Naive thymus-derived CD4-positive, alpha-beta T cell (primary cell): ENCODE data around the gene SNAPC1. TPM values are rescaled to one million over a fixed set of nuclear protein-coding genes. Genes with fewer than 3 reads are reported as not detected.

Experiments used
- ATAC-seq: fragments of 150-1000 bp; cut with Tn5 transposase; 2 replicates; pipeline ENCODE4 v1.10.0; 2021; ENCODE audit warnings: mild to moderate bottlenecking, moderate library complexity
- CTCF ChIA-PET: fragments of 350-600 bp; sonication (Branson Sonifier 250); formaldehyde crosslinking; loops from one replicate; lab custom pipeline; 2021; ENCODE audit warnings: antibody characterized with exemption; lab: Charles Lee
- POLR2A ChIA-PET: fragments of 350-600 bp; sonication (Branson Sonifier 250); formaldehyde crosslinking; loops from one replicate; lab custom pipeline; 2021; ENCODE audit warnings: antibody characterized with exemption, inconsistent platforms; lab: Charles Lee
- DNase-seq, 9 donors: peaks; one replicate each; pipeline versions ENCODE4 v3.0.0 to v3.0.0-alpha.2; 2020 to 2022; ENCODE audit warnings: mixed read lengths in 1 of 9
- H3K27ac ChIP-seq: one replicate; pipeline ENCODE4 v1.7.0; 2013; ENCODE audit warnings: mild to moderate bottlenecking, low read depth, low read length, moderate library complexity
- H3K27me3 ChIP-seq, 2 donors: one replicate each; pipeline ENCODE4 v1.7.0; 2013; ENCODE audit warnings: low read length in 2 of 2, mild to moderate bottlenecking in 2 of 2, moderate library complexity in 2 of 2; ENCODE audit not compliant: control insufficient read depth in 2 of 2, insufficient read depth in 2 of 2
- H3K36me3 ChIP-seq, 3 experiments: 1 replicate in 2 of 3; 2 replicates in 1 of 3; pipeline ENCODE4 v1.7.0; 2013; ENCODE audit warnings: low read length in 3 of 3, mild to moderate bottlenecking in 3 of 3, moderate library complexity in 1 of 3; ENCODE audit not compliant: insufficient read depth in 3 of 3, control insufficient read depth in 2 of 3
- H3K4me1 ChIP-seq, 2 donors: one replicate each; pipeline ENCODE4 v1.7.0; 2013; ENCODE audit warnings: low read length in 2 of 2, mild to moderate bottlenecking in 2 of 2, moderate library complexity in 1 of 2; ENCODE audit not compliant: control insufficient read depth in 2 of 2, insufficient read depth in 2 of 2
- H3K4me3 ChIP-seq: 2 replicates; pipeline ENCODE4 v1.7.0; 2013; ENCODE audit warnings: mild to moderate bottlenecking, low read length
- H3K9me3 ChIP-seq, 3 experiments: 1 replicate in 2 of 3; 2 replicates in 1 of 3; pipeline ENCODE4 v1.7.0; 2013; ENCODE audit warnings: low read length in 3 of 3; ENCODE audit not compliant: control insufficient read depth in 2 of 3
- H3K27ac Mint-ChIP-seq, 9 donors: one replicate each; pipeline ENCODE4 v1.8.0; 2020 to 2022; ENCODE audit warnings: mixed read lengths in 9 of 9, mild to moderate bottlenecking in 8 of 9, moderate library complexity in 5 of 9, inconsistent platforms in 2 of 9
- H3K27me3 Mint-ChIP-seq, 5 donors: one replicate each; pipeline ENCODE4 v1.8.0; 2021 to 2022; ENCODE audit warnings: mixed read lengths in 5 of 5, mild to moderate bottlenecking in 1 of 5
- H3K36me3 Mint-ChIP-seq, 5 donors: one replicate each; pipeline ENCODE4 v1.8.0; 2020 to 2022; ENCODE audit warnings: mixed read lengths in 5 of 5, mild to moderate bottlenecking in 3 of 5, inconsistent platforms in 1 of 5
- H3K4me1 Mint-ChIP-seq, 7 donors: one replicate each; pipeline ENCODE4 v1.8.0; 2020 to 2022; ENCODE audit warnings: mixed read lengths in 7 of 7, mild to moderate bottlenecking in 3 of 7, inconsistent platforms in 1 of 7
- H3K4me3 Mint-ChIP-seq, 10 donors: one replicate each; pipeline ENCODE4 v1.8.0; 2020 to 2022; ENCODE audit warnings: mild to moderate bottlenecking in 10 of 10, mixed read lengths in 10 of 10, moderate library complexity in 6 of 10, inconsistent platforms in 2 of 10
- H3K9me3 Mint-ChIP-seq, 11 donors: one replicate each; pipeline ENCODE4 v1.8.0; 2020 to 2022; ENCODE audit warnings: mixed read lengths in 11 of 11, mild to moderate bottlenecking in 4 of 11, inconsistent platforms in 1 of 11, moderate library complexity in 1 of 11
- intact Hi-C, 2 donors: fragments of 100-400 bp; cut with micrococcal nuclease; formaldehyde crosslinking; loops; one replicate each; pipeline ENCODE4 v1.15.1; 2023
- polyA plus RNA-seq, 2 donors: library from polyadenylated mRNA; unstranded; fragments of 300-500 nt; fragmentation: Illumina TruSeq; gene quantifications; one replicate each; pipeline ENCODE4 v1.2.3, GENCODE V29; 2021
- total RNA-seq, 6 experiments: library from RNA in 5 of 6; stranded (reverse) in 5 of 6; gene quantifications; 1 replicate in 5 of 6; 2 replicates in 1 of 6; pipeline ENCODE4 v1.2.3 and lab custom pipeline; 2021 to 2026

Gene SNAPC1
- total and polyA plus RNA-seq, 7 experiments from 2014 or later = 3.5 to 8.7 (median 5.3) TPM

- Histone ChIP-seq H3K4me1 (peaks cover 23 to 29% of the 10 kb centered on the region in 2 donors), H3K9me3 (no peaks in the 10 kb centered on the region), H3K4me3 (peak overlapping the region; percentile 6), H3K27me3 (no peaks in the 10 kb centered on the region), H3K27ac (peak overlapping the region; percentile 56), H3K36me3 (peaks cover 0 to 9% (median 8%) of the 10 kb centered on the region in 3 experiments)
- intact Hi-C loops = no loop called here
- H3K36me3 Mint-ChIP-seq = peaks cover 0 to 24% (median 14%) of the 10 kb centered on the region in 5 donors
- peak overlapping the region; percentile 28 to 90 (median 80) for H3K27ac Mint-ChIP-seq
- H3K4me3 Mint-ChIP-seq = peak overlapping the region in 9 of 10 donors; percentile 56 to 80 (median 73)
- POLR2A ChIA-PET = interaction anchor here (0.7 to 4.1 kb wide), 10 partner anchors 9 to 248 kb away, joined by 3 to 17 read pairs (median 4); partner anchors contain the start of gene HIF1A
- H3K4me1 Mint-ChIP-seq = peaks cover 36 to 90% (median 81%) of the 10 kb centered on the region in 7 donors
- H3K9me3 Mint-ChIP-seq = no peaks in the 10 kb centered on the region
- DNase-seq (peak in 3 of 9 donors; percentile 16 to 35 (median 26)), ATAC-seq (peak; percentile 47)
- no peaks in the 10 kb centered on the region for H3K27me3 Mint-ChIP-seq
- CTCF ChIA-PET = interaction anchor here (0.8 to 2.8 kb wide), 10 partner anchors 9 to 259 kb away, joined by 3 to 23 read pairs (median 4); no protein-coding TSS in a partner anchor
Measured at GRCh38 chr14:61720294-61720661, 41.9 kb upstream of the SNAPC1 start.

DNA sequence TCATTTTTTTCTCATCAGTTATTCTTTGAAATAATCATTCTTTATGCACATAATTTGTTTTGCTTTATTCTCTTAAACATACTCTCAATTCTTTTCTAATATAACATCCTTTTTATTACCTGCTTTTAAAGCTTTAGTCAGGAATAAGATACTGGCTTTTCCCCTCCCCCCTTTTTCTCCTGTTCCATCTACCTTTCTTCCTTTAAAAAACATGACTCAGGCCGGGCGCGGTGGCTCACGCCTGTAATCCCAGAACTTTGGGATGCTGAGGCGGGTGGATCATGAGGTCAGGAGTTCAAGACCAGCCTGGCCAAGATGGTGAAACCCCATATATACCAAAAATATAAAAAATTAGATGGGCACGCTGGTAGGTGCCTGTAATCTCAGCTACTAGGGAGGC lies 41.5 kb upstream of the SNAPC1 start:
- Histone ChIP-seq H3K4me1 (peaks cover 23 to 28% of the 10 kb centered on the region in 2 donors), H3K4me3 (no peak overlapping the region), H3K9me3 (no peaks in the 10 kb centered on the region), H3K36me3 (peaks cover 0 to 13% (median 8%) of the 10 kb centered on the region in 3 experiments), H3K27me3 (no peaks in the 10 kb centered on the region), H3K27ac (peak overlapping the region; percentile 56)
- peaks cover 0 to 24% (median 14%) of the 10 kb centered on the region in 5 donors for H3K36me3 Mint-ChIP-seq
- POLR2A ChIA-PET = interaction anchor here (0.7 to 4.1 kb wide), 9 partner anchors 9 to 249 kb away, joined by 3 to 17 read pairs (median 4); partner anchors contain the start of gene HIF1A
- DNase-seq (no peak), ATAC-seq (no peak)
- H3K4me3 Mint-ChIP-seq = peak overlapping the region in 7 of 10 donors; percentile 23 to 74 (median 36)
- CTCF ChIA-PET = interaction anchor here (0.8 to 2.8 kb wide), 6 partner anchors 9 to 255 kb away, joined by 3 to 23 read pairs (median 5); no protein-coding TSS in a partner anchor
- H3K9me3 Mint-ChIP-seq = no peaks in the 10 kb centered on the region
- H3K27ac Mint-ChIP-seq = peak overlapping the region in 8 of 9 donors; percentile 28 to 90 (median 79)
- intact Hi-C loops = no loop called here
- no peaks in the 10 kb centered on the region for H3K27me3 Mint-ChIP-seq
- H3K4me1 Mint-ChIP-seq = peaks cover 33 to 85% (median 77%) of the 10 kb centered on the region in 7 donors

- peaks cover 7 to 10% of the 10 kb centered on the region in 2 donors for H3K4me1 ChIP-seq
- no peak overlapping the region for H3K4me3 ChIP-seq
- peaks cover 6 to 50% (median 30%) of the 10 kb centered on the region in 5 donors for H3K36me3 Mint-ChIP-seq
- ChIA-PET CTCF (no interaction called here), POLR2A (interaction anchor here (0.6 kb wide), 1 partner anchor 123 kb away, joined by 3 read pairs; no protein-coding TSS in a partner anchor)
- peak overlapping the region in 7 of 9 donors; percentile 4 to 61 (median 25) for H3K27ac Mint-ChIP-seq
- no peak for ATAC-seq
- intact Hi-C loops = loop anchor here in 1 of 2 donors (1.0 kb wide), 1 partner anchor 9 kb away; no protein-coding TSS in a partner anchor
- no peaks in the 10 kb centered on the region for H3K9me3 ChIP-seq
- no peaks in the 10 kb centered on the region for H3K27me3 ChIP-seq
- H3K9me3 Mint-ChIP-seq = no peaks in the 10 kb centered on the region
- no peak overlapping the region for H3K4me3 Mint-ChIP-seq
- no peak for DNase-seq
- no peak overlapping the region for H3K27ac ChIP-seq
- H3K27me3 Mint-ChIP-seq = no peaks in the 10 kb centered on the region
- peaks cover 31 to 75% (median 66%) of the 10 kb centered on the region in 7 donors for H3K4me1 Mint-ChIP-seq
- H3K36me3 ChIP-seq = peaks cover 6 to 40% (median 18%) of the 10 kb centered on the region in 3 experiments
Measured at GRCh38 chr14:61724133-61724532, 38.1 kb upstream of the SNAPC1 start.

- intact Hi-C loops = no loop called here
- Mint-ChIP-seq H3K9me3 (no peaks in the 10 kb centered on the region), H3K36me3 (peaks cover 6 to 55% (median 35%) of the 10 kb centered on the region in 5 donors), H3K4me1 (peaks cover 23 to 77% (median 59%) of the 10 kb centered on the region in 7 donors), H3K4me3 (no peak overlapping the region), H3K27me3 (no peaks in the 10 kb centered on the region), H3K27ac (peak overlapping the region in 7 of 9 donors; percentile 42 to 76 (median 55))
- ChIA-PET CTCF (no interaction called here), POLR2A (interaction anchor here (0.5 to 0.6 kb wide), 3 partner anchors 78 to 262 kb away, joined by 3 read pairs; no protein-coding TSS in a partner anchor)
- H3K36me3 ChIP-seq = peaks cover 6 to 52% (median 23%) of the 10 kb centered on the region in 3 experiments
- ATAC-seq (no peak), DNase-seq (no peak)
- no peak overlapping the region for H3K4me3 ChIP-seq
- H3K27ac ChIP-seq = peak overlapping the region; percentile 19
- H3K27me3 ChIP-seq = no peaks in the 10 kb centered on the region
- H3K9me3 ChIP-seq = no peaks in the 10 kb centered on the region
- H3K4me1 ChIP-seq = peaks cover 0 to 4% of the 10 kb centered on the region in 2 donors
Measured at GRCh38 chr14:61726778-61727658, 35.2 kb upstream of the SNAPC1 start.

DNA sequence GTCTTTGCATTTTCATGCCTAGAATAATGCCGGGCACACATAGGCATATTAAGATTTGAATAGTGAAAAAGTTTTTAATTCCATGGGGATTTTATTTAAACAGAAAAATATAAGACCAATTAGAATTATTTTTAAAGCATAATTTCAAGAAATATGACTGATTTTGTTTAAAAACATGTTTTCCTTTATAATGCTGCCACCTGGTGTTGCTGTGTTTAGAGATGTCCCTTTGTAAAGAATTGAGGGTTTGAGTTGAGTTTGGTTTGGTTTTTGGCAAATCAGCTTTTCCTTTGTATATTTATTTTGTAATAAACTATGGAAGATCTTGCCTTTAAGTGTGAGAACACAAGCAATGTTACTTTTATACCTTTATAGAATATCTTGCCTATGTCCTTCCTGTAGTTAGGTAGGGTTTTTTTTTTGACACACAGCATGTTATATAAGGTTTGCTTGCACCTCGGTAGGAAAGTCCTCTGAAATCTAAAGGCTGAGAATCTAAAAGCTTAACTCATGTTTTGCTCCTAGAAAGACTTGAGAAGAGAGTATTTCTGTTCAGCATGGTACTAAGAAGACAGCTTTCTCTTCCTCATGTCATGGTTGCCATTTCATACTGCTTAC lies 31.4 kb upstream of the SNAPC1 start:
- CTCF ChIA-PET = interaction anchor here (0.6 to 3.7 kb wide), 13 partner anchors 11 to 383 kb away, joined by 3 to 35 read pairs (median 4); no protein-coding TSS in a partner anchor
- peak overlapping the region in 1 of 10 donors; percentile 9 for H3K4me3 Mint-ChIP-seq

More for the DNA sequence above, 31.4 kb upstream of the SNAPC1 start:
- peaks cover 0 to 4% of the 10 kb centered on the region in 2 donors for H3K4me1 ChIP-seq
- no peak overlapping the region for H3K27ac ChIP-seq
- POLR2A ChIA-PET = interaction anchor here (0.7 to 1.4 kb wide), 4 partner anchors 34 to 420 kb away, joined by 3 to 5 read pairs (median 4); no protein-coding TSS in a partner anchor
- H3K27ac Mint-ChIP-seq = peak overlapping the region; percentile 9 to 76 (median 38)
- H3K4me1 Mint-ChIP-seq = peaks cover 13 to 72% (median 41%) of the 10 kb centered on the region in 7 donors
- intact Hi-C loops = loop anchor here (1.0 to 5.0 kb wide), 10 partner anchors 12 to 462 kb away; partner anchors contain the start of gene HIF1A (in 1 of the 2)
- H3K36me3 Mint-ChIP-seq = peaks cover 12 to 67% (median 36%) of the 10 kb centered on the region in 5 donors
- H3K27me3 Mint-ChIP-seq = no peaks in the 10 kb centered on the region
- ATAC-seq = peak; percentile 39
- no peaks in the 10 kb centered on the region for H3K9me3 ChIP-seq
- H3K36me3 ChIP-seq = peaks cover 22 to 74% (median 26%) of the 10 kb centered on the region in 3 experiments
- H3K9me3 Mint-ChIP-seq = no peaks in the 10 kb centered on the region
- no peaks in the 10 kb centered on the region for H3K27me3 ChIP-seq
- peak in 6 of 9 donors; percentile 25 to 51 (median 46) for DNase-seq
- H3K4me3 ChIP-seq = no peak overlapping the region
